Ammon's horn (tissue), 1 donor: ENCODE results near the gene SPATA2.
"Not testable (repeated sequence)": the region's sequence is repeated elsewhere in the genome, so short reads cannot be mapped to it uniquely, and the experiment has no call there.

Experiments used
- DNase-seq: peaks from one replicate; pipeline ENCODE4 v3.0.0-alpha.2; 2016; ENCODE audit warnings: low spot score

Gene SPATA2

GRCh38 chr20:49915380-49916145 is at the start of gene SPATA2:
Gene SPATA2, minus strand, starts transcription at chr20:49915529. Its CDS starts 7,039 bp downstream, at chr20:49908490.
- peak; percentile 98 for DNase-seq

- DNase-seq: no peak
These were observed 46.1 kb upstream of the SPATA2 start for GRCh38 chr20:49961413-49961812.

- peak; percentile 88 for DNase-seq
These were observed 42.0 kb upstream of the SPATA2 start for GRCh38 chr20:49957089-49957938.

- DNase-seq: no peak
These were observed 41.4 kb upstream of the SPATA2 start for GRCh38 chr20:49956689-49957088.

- DNase-seq: not testable (repeated sequence)
These were observed 40.6 kb upstream of the SPATA2 start for GRCh38 chr20:49955830-49956396.

- no peak for DNase-seq
These were observed 39.8 kb upstream of the SPATA2 start for GRCh38 chr20:49955167-49955566.

GRCh38 chr20:49951151-49951550 is 35.8 kb upstream of the SPATA2 start:
- DNase-seq: no peak

GRCh38 chr20:49948809-49949507 is 33.6 kb upstream of the SPATA2 start:
- DNase-seq: no peak

- no peak for DNase-seq
These were observed 32.8 kb upstream of the SPATA2 start for GRCh38 chr20:49948178-49948577.

GRCh38 chr20:49945701-49946477 is 30.6 kb upstream of the SPATA2 start:
- no peak for DNase-seq

GRCh38 chr20:49945306-49945700 is 30.0 kb upstream of the SPATA2 start:
- no peak for DNase-seq

GRCh38 chr20:49942942-49943341 is 27.6 kb upstream of the SPATA2 start:
- no peak for DNase-seq

- no peak for DNase-seq
These were observed 27.0 kb upstream of the SPATA2 start for GRCh38 chr20:49942303-49942702.

GRCh38 chr20:49941456-49941855 is 26.1 kb upstream of the SPATA2 start:
- no peak for DNase-seq

GRCh38 chr20:49938173-49939163 is 23.1 kb upstream of the SPATA2 start:
- no peak for DNase-seq

GRCh38 chr20:49937027-49937929 is 21.9 kb upstream of the SPATA2 start:
- no peak for DNase-seq

- DNase-seq: peak; percentile 93
These were observed 21.1 kb upstream of the SPATA2 start, which contains the start of gene RNF114 for GRCh38 chr20:49936153-49937026. Gene RNF114, plus strand, starts transcription at chr20:49936397. Its CDS starts 16 bp downstream, at chr20:49936413.

GRCh38 chr20:49935746-49936152 is 20.4 kb upstream of the SPATA2 start:
- DNase-seq: no peak
